ENCODE results near the gene MEF2C.

The MEF2C gene

DNA sequence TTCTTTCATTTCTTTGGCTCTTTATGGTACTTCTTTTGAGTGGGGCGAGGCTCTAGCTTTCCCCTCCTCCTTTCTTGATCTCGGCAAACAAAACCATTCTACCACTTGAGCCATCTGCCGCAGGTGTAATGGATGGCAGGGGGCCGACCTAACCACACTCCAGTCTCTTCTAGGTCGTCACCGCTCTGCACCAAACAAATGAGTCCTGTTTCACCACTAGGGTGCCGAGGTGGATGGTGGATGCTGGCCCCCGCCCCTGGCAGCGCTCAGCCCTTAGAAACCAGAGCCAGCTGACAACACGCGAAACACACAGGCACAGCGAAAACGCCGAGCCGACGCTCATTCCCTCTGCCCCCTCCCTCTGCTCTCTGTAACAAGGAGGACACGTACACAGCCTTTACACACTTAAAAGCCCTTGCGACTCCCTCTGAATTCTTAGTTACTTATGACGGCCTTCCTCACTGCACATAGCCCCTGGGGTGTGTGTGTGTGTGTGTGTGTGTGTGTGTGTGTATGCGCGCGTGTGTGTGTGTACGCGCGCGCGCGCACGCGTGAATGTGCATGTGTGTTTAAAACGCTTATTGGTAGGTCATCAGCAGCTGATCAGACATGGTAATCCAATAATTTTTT lies 199.4 kb downstream of the MEF2C start:
- DNase-seq = no peak

DNA sequence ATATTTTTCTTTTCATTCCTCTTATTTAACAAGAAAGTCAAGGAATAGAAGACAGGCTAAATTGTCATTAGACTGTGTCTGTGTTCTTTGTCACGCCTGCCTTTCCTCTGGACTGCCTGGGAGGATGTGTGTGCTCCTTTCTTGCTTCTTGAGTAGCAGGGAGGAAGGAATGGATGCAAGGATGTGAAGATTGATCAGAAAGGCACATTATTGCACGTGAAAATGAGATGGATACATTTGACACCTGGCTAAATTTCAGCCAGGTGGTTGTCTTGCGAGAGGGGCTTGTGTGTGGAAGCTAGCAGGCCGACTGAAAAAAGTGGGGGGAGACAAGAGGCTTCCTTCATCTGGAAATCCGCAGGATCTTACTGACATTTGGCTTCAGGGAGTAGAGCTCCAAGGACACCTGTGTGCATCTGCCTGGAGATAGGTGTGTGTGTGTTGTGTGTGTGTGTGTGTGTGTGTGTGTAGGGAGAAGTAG lies 200.1 kb downstream of the MEF2C start:
- no peak for DNase-seq

GRCh38 chr5:88682131-88682530 lies 200.9 kb downstream of the MEF2C start:
- DNase-seq = no peak

GRCh38 chr5:88681211-88681803 lies 201.7 kb downstream of the MEF2C start:
- DNase-seq = no peak

- peak; percentile 53 for DNase-seq
Observed at GRCh38 chr5:88680253-88681132, 202.5 kb downstream of the MEF2C start.

DNA sequence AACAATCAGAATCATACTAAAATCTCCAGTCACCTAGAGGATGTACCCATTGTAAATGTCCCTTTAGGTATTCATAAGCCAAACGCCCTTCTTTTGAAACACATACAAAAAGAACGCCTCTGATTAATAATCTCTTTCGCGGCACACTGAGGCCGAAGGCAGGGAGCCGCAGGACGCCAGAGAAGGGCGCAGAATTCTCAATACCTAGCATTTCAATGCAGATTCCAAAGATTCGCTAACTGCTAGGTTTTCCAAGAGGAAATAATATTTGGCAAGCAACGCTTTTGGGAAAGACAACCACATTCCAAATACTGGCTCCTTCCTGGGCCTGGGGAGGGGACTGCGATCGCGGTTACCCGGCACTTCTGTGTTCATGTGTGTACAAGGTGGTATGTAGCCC lies 203.3 kb downstream of the MEF2C start:
- no peak for DNase-seq

DNA sequence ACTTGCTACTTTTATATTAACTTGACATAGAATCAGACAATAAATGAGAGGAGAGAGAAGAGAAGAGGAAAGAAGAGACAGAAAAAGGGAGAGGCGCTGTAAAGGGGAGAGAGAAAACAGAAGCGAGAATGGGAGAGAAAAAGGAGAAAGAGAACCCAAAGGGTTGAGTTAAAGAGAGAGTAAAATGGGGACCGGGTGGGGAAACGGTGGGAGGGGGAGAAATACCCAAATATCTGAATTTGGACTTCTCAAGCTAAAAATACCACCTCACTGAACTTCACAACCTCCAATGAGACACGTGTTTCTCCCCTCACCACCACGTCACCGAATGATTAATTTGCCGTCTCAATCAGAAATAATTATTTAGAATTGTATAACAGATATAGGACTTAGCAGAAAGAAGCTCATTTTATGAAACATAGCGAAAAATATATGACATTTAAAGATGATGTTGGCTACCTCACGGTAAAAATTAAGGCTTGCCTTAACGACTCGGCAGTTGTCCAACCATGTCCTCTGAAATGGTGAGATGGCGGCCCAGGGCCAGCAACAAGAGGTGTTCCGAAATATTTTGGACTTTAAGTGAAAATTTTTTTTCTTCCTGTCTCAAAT lies 204.1 kb downstream of the MEF2C start:
- no peak for DNase-seq

DNA sequence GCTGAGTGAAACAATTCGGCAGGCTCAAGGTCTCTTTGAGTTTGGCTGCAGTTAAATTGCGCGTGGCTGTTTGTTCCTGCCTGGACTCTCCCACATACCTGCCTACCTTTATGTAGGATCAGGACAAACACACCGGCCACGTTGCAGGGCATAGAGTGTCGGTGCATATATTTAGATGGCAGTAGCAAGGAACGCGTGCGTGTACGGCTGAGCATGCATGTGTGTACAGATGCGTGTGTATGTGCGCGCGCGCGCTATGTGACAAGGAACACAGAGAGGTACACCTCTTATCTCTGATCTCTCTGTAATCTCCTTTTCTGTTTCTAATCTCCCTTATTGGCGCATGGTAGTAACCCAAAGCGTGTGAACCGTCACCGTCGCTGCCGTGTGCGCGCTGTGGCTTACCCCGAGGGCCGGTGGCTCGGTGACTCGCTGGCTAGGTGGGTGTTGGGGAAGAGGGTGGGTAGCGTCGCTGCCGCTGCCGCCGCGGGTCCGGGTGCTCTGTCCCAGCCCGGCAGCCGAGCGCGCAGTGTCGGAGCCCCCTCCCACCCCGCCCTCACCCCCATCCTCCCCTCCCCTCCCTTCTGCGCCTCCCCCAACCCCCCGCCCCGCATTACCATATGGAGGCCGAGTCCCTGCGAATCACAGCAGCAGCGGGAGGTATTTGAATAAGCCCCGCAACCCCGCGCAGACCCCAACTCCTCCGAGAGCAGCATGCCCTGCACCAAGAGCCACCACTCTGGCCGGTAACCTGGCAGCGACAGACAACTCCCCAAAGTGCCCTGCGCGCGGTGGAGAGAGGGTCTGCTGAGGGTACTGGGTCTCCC lies 204.8 kb downstream of the MEF2C start:
- no peak for DNase-seq

DNA sequence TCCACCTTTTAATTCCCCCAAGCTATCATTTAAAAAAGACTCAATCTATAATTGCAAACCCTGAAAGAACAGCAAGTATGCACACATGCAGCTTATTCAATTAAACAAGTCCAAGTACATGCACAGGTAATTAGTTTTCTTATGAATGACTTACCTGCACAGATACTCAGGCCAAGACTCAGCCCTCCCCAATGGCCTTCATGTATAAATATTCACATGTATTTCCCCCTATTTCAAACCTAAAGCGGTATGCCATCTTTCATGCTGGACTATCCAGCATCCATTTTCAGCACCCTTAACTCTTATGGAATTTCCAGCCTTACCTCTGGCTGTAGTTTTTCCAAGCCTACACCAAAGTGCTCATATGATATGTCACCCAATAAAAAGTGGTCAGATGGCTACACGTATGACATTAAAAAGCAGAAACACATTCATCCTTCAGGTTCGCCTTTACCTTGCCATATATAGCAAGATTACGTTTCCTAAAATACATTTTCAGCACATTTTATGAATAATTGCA lies 205.5 kb downstream of the MEF2C start:
- no peak for DNase-seq

DNA sequence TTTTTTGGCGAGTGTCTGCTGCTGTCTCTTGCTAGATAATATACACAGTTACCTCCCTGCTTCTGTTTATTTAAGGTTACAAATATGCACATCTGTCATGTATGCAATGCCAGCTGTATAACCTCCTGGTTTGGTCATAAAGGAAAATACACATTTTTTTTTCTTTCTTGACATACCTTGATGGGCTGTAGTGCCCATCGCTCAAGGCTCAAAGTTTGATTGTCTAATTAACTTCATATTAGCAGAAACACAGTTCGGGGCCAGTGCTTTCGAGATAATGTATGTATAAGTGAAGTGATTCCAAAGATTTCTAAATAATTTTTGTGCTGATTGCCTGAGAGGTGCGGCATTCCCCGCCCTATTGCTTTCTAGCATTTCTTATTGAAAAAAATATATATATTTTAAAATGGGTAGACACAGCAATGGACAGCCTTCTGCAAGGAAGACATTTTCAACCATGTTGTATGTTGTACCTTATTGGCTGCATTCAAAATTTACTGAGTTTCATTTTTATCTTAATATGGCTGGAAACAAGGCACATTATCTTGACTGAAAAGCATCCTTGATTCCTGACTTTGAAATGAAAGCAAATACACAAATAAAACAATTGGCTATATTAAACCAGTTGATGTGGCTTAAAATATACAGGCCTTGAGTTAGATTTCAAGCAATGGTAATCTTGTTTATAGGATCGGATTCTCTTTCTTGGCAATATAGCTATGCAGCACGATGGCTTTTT lies 206.2 kb downstream of the MEF2C start:
- DNase-seq = no peak

DNA sequence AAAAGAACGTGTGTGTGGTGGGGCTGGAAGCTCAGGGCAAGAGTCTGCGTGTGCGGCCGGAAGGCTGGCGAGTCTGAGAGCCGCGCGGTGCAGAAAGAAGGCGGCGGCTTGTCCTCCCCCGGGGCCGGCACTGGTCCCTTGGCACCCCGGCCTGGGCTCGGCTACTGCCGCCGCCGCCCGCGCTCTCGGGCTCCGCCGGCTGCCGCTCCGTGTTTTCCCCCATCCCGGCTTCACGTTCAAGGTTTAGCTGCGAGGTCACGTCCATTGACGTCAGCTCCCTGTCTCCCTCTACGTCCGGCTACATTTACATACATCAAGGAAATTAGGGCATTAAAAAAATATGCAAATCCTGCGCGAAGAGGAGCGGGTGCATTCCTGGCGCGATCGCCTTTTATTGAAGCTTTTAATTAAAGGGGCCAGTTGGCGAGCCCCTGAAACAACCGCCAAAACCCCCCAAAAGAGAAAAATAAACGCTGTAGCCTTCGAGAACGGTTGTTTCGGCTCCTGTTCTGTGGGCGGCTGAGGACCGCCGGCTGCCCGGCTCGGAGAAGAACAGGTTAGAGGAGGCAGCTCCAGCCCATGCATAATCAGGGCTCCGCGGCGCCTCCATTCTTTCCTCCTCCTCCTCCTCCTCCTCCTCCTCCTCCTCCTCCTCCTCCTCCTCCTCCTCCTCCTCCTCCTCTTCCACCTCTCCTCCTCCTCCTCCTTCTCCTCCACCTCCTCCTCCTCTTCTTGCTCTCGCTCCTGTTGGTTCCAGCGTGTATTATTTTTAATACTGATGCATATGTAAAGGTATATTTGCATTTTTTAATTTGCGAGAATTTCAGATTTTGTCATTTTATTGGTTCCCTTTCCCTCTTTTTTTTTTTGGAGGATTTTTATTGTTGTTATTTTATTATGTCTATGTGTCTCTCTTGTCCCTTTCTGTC lies 207.0 kb downstream of the MEF2C start:
- peak; percentile 26 for DNase-seq

DNA sequence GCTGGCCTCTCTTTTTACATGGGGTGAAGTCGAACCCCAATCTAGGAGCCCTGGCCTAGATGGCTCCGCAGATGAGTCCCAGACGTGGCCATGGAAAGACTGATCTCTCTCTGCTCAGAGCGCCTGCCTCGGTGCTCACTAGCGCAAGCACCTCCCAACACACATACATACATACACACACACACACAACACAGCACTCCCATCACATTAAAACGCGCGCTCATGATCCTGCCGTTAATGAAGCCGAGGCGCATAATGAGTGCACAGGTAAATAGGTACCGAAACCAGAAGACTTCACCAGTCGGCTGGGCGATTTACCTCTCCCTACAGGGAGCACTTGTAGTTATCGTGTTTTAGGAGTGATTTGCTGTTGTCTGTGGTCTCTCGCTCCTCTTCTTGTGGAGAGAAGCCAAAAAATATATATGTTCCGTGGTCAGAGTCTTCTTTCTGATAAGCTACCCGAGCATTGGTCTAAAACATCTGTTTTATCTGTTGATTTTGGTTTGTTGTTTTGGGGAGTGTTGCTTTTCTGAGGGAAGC lies 207.7 kb downstream of the MEF2C start:
- no peak for DNase-seq

DNA sequence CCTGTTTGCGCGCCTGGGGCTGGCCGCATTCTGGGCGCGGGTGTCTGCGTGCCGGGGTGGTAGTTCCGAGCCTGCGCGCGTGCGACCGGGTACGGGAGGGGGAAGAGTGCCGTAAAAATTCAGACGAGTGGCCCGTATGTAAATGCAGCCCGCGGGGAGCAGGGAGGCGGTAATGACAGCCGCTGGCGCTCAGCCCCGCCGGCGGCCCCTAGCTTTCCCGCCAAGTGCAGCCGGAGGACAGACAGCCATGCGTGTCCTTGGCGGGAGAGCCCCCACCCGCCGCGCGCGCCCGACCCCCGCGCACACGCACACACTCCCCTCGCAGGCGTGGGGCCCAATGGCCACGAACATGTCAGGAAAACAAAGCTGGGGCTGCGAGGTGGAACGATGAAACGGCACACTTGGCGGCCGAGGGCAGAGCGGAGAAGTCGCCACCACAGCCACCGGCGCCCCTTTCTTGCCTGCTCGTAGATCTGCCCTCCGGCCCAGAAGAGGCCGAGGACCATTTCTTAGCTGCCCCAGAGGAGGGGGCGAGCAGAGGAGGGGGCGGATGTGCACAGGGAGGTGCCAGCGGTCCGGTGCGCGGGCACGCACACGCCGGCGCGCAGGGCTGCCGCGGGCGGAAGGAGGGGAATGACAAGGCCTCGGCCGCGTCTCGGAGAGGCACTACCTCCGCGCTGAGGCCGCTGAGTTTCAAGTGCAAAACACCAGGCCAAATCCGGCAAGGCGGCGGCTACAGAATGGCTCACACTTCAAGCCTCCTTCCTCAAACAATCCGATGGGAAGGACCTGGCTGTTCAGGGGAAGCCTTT lies 208.4 kb downstream of the MEF2C start:
- no peak for DNase-seq

DNA sequence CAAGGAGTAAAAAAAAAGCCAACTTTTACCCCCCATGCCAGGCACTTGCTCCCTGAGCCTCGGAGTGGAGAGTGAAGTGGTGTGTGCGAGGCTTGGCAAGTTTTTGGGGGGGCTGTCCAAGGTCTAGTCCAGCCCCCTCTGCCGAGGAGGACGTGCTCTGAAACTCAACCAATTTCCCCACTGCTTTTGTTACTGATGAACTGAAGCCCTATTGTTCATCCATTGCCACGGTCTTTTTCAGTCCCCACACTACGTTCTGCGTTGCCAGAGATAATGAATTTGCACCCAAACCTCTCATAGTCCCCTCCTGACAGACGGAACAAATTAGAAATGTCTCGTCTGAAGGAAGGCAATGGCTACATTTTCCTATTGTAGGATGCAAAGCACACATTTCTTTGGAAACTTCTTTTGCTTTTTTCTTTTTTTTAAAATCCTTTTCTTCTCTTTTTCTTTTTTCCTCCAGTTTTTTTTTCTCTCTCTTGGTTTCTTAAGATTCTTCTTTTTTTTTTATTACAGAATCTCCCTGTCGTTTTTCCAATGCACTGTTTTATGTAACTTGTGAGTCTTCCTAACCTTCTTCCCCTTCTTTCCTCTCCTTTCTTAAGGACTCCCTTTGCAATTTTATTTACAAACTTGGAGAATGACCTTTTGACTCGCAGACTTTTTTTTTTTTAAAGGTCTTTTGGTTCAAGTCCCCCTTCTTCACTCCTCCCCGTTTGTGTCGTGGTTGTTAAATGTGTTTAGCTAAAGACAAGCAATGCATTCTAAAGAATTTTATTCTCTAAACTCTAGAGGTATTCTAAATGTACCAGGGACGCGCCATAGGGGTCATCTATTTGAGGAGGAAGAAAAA lies 209.5 kb downstream of the MEF2C start:
- DNase-seq = no peak

DNA sequence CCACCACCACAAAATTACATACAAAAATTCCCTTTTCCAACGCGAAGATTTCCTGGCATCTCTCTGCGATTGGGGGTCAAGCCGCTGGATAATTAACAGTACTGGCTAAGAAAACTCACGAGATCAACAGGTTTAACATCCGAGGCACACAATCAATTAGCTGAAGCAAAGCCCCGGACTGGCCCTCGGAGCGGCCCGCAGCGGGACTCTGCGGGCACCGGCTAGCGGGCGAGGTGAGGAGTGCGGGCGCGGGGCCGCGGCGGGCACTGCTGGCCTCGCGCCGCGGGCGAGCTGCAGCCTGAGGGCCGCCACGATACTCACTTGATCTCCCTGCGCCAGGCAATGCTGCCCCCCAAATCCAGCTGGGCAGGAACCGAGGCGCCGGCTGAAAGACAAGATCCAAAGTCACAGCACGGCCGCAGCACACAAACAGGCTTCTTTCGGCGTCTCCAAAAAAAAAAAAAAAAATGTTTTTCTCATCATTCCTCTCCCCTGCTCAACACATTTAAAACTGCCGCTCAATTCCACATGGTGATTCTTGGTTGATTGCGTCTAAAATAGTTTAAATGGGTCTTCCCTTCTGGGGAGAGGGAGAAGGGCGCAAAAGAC lies 210.2 kb downstream of the MEF2C start:
- no peak for DNase-seq

- no peak for DNase-seq
Observed at GRCh38 chr5:88671505-88672499, 211.2 kb downstream of the MEF2C start.

Data from EL (cell line).